K562 (cell line): Measurements from ENCODE around the gene ATRNL1.

ENCODE experiments used
- CC2D1A ChIP-seq: fragments of 450-650 bp; IDR thresholded peaks from 2 replicates; pipeline ENCODE4 v1.6.1; 2017; ENCODE audit warnings: mild to moderate bottlenecking
- CEBPB ChIP-seq: fragments of 450-650 bp; IDR thresholded peaks from 2 replicates; pipeline ENCODE4 v1.6.1; 2016; ENCODE audit warnings: missing genetic modification characterization, missing compliant biosample characterization
- CHD1 ChIP-seq: fragments of 200-600 bp; sonication (generic); IDR thresholded peaks from one replicate; pipeline ENCODE4 v1.6.1; 2012; ENCODE audit warnings: mild to moderate bottlenecking, moderate library complexity, low read length, inconsistent platforms
- CTCF ChIP-seq, 3 experiments: IDR thresholded peaks in 2 of 3; conservative IDR thresholded peaks in 1 of 3; 2 replicates each; pipeline ENCODE4 v1.5.1; 2011 to 2012; ENCODE audit warnings: low read length in 3 of 3, mild to moderate bottlenecking in 3 of 3, control low read depth in 2 of 3, improper control_type of control experiment in 1 of 3, inconsistent platforms in 1 of 3, low read depth in 1 of 3, mixed read lengths in 1 of 3, moderate library complexity in 1 of 3; ENCODE audit not compliant: insufficient read depth in 2 of 3
- CXXC5 ChIP-seq: fragments of 250-450 bp; sonication (Bioruptor Pico); IDR thresholded peaks from 2 replicates; pipeline ENCODE4 v1.8.0; 2022; ENCODE audit warnings: inconsistent platforms, mild to moderate bottlenecking, moderate library complexity
- ELF4 ChIP-seq: fragments of 450-650 bp; formaldehyde crosslinking; IDR thresholded peaks from 2 replicates; pipeline ENCODE4 v1.4.0; 2022; ENCODE audit warnings: missing genetic modification characterization
- EZH2 ChIP-seq: IDR thresholded peaks from 2 replicates; pipeline ENCODE4 v1.6.1; 2012; ENCODE audit warnings: low read depth, mild to moderate bottlenecking, inconsistent platforms, low read length, borderline replicate concordance
- FOXK1 ChIP-seq: sonication (generic); formaldehyde crosslinking; IDR thresholded peaks from 2 replicates; pipeline ENCODE4 v1.8.0; 2022; ENCODE audit warnings: missing genetic modification reagents, mild to moderate bottlenecking, borderline replicate concordance
- JUNB ChIP-seq: fragments of 450-650 bp; formaldehyde crosslinking; conservative IDR thresholded peaks from 2 replicates; pipeline ENCODE4 v1.4.0; 2020; ENCODE audit warnings: mild to moderate bottlenecking
- MAX ChIP-seq: sonication (generic); formaldehyde crosslinking; IDR thresholded peaks from 2 replicates; pipeline ENCODE4 v1.9.0; 2022; ENCODE audit warnings: mild to moderate bottlenecking, missing genetic modification reagents
- RBM22 ChIP-seq: fragments of 200-400 bp; formaldehyde crosslinking; IDR thresholded peaks from 2 replicates; pipeline ENCODE4 v1.6.1; 2018; ENCODE audit warnings: low read length, low read depth; ENCODE audit not compliant: poor library complexity, severe bottlenecking
- REST ChIP-seq, 2 experiments: fragments of 450-650 bp; formaldehyde crosslinking in 1 of 2; IDR thresholded peaks; 2 replicates each; pipeline versions ENCODE4 v1.4.0 to v1.6.1; 2014 to 2020; ENCODE audit warnings: mild to moderate bottlenecking in 2 of 2, borderline replicate concordance in 1 of 2, low read depth in 1 of 2
- SPI1 ChIP-seq: IDR thresholded peaks from 2 replicates; pipeline ENCODE4 v1.6.1; 2011; ENCODE audit warnings: low read depth, low read length, control low read depth, borderline replicate concordance
- ZNF695 ChIP-seq: fragments of 450-650 bp; formaldehyde crosslinking; IDR thresholded peaks from 2 replicates; pipeline ENCODE4 v1.4.0; 2020; ENCODE audit warnings: mild to moderate bottlenecking, moderate library complexity

GRCh38 chr10:115947104-115947503 is 853.9 kb downstream of the ATRNL1 start:
- TF ChIP-seq CEBPB (no peak), EZH2 (no peak), CXXC5 (CRISPR knock-in tag) (no peak), SPI1 (no peak), ZNF695 (no peak), RBM22 (no peak), FOXK1 (CRISPR knock-in tag) (no peak), JUNB (CRISPR knock-in tag) (no peak), REST (IDR thresholded peaks at IDR 0.05; ENCODE audit: borderline replicate concordance) (no peak), REST (CRISPR knock-in tag; IDR thresholded peaks at IDR 0.05; ENCODE audit: low read depth) (no peak), MAX (no peak), CTCF (IDR thresholded peaks at IDR 0.05 in 2 of 3, conservative IDR thresholded peaks at IDR 0.05 in 1 of 3; ENCODE audit: insufficient read depth in 2 of 3, low read depth in 1 of 3, low read length in 3 of 3) (no peak), ELF4 (CRISPR knock-in tag) (no peak), CC2D1A (no peak), CHD1 (no peak)
